ENCODE results near the gene NMS.

GRCh38 chr2:100520224-100520623, 49.9 kb downstream of the NMS start:
- TF ChIP-seq, protein P1, sequence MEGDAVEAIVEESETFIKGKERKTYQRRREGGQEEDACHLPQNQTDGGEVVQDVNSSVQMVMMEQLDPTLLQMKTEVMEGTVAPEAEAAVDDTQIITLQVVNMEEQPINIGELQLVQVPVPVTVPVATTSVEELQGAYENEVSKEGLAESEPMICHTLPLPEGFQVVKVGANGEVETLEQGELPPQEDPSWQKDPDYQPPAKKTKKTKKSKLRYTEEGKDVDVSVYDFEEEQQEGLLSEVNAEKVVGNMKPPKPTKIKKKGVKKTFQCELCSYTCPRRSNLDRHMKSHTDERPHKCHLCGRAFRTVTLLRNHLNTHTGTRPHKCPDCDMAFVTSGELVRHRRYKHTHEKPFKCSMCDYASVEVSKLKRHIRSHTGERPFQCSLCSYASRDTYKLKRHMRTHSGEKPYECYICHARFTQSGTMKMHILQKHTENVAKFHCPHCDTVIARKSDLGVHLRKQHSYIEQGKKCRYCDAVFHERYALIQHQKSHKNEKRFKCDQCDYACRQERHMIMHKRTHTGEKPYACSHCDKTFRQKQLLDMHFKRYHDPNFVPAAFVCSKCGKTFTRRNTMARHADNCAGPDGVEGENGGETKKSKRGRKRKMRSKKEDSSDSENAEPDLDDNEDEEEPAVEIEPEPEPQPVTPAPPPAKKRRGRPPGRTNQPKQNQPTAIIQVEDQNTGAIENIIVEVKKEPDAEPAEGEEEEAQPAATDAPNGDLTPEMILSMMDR (IDR thresholded peaks at IDR 0.05; ENCODE audit: low read depth, low read length), result no peak
- TF ChIP-seq POLR2A (IDR thresholded peaks at IDR 0.05; ENCODE audit: extremely low read depth, insufficient read length) (no peak), MAX (IDR thresholded peaks at IDR 0.05; ENCODE audit: low read depth, low read length) (no peak), MYC (IDR thresholded peaks at IDR 0.05; ENCODE audit: low read depth, low read length) (no peak)
